Measurements from ENCODE around the gene FGD4.

DNA sequence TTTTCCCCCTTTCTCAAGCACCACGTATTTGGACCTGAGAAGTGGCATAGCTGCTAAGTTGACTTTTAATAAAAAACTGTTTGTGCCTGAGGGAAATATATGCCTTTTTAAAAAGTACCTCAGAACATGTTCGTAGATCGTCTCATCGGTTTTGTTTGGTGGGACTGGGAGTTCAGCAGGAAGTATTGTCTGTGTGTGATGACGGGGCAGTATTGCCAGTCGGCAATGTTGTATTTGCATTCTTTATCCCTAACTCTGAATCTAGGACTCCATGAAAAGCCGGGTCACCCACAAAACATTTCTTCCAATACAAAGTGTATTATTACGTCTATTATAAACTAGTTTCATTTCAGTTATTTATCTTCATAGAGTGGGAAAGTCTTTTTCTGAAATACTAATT lies 19.7 kb upstream of the FGD4 start:
- TF ChIP-seq FOXM1 (IDR thresholded peaks at IDR 0.05; ENCODE audit: borderline replicate concordance): no peak
- no peak for TF ChIP-seq SP1 (IDR thresholded peaks at IDR 0.05)
- TF ChIP-seq FOXK2 (IDR thresholded peaks at IDR 0.05): no peak

Measured in HEK293T (cell line).